ENCODE data around the gene CAMK1G. TPM values are rescaled to one million over a fixed set of nuclear protein-coding genes. Genes with fewer than 3 reads are reported as not detected.
A peak's percentile ranks its signal among the peaks of the same experiment; 100 is the strongest.

The CAMK1G gene
- polyA plus RNA-seq, 1 of the 3 experiments (the other 2 are of a cell fraction): 15.1 TPM

- Histone ChIP-seq H4K20me1 (ENCODE audit: insufficient read depth) (no peaks in the 10 kb centered on the region), H3K9ac (no peak overlapping the region), H3K27ac (ENCODE audit: low read depth in 2 of 2, low read length in 1 of 2) (no peak overlapping the region), H3K27me3 (ENCODE audit: insufficient read depth) (no peaks in the 10 kb centered on the region), H3K4me3 (ENCODE audit: low read depth in 2 of 2, low read length in 1 of 2) (peak overlapping the region in 1 of 2 experiments; percentile 39; a peak in 1 of 4 replicates), H3K36me3 (replicated peaks in 1 of 2; ENCODE audit: control insufficient read depth in 1 of 2, insufficient read depth in 2 of 2, low read length in 1 of 2) (peaks cover 0 to 3% of the 10 kb centered on the region in 2 experiments), H3K4me1 (ENCODE audit: control insufficient read depth in 1 of 2, insufficient read depth in 2 of 2, low read depth in 1 of 2, low read length in 1 of 2) (peaks cover 9 to 17% of the 10 kb centered on the region in 2 experiments; a peak in 3 of 4 replicates), H3K79me2 (ENCODE audit: insufficient read depth) (no peaks in the 10 kb centered on the region), H2AFZ (ENCODE audit: low read depth) (no peak overlapping the region), H3K4me2 (no peak overlapping the region), H3K9me2 (no peaks in the 10 kb centered on the region), H3F3A (replicated peaks; ENCODE audit: insufficient read depth) (no peaks in the 10 kb centered on the region), H3K9me3 (no peaks in the 10 kb centered on the region)
- 27% methylated on average over 11 of the region's 16 CpGs for WGBS (ENCODE audit: low lambda C conversion rate)
- peak; percentile 91 for DNase-seq
- POLR2A ChIA-PET: no interaction called here
- TF ChIP-seq FOSL2 (IDR thresholded peaks at IDR 0.05; ENCODE audit: borderline replicate concordance, low read depth): peak; percentile 36
- peak; percentile 95 for TF ChIP-seq CTCF (IDR thresholded peaks at IDR 0.05)
- TF ChIP-seq REST (IDR thresholded peaks at IDR 0.05; ENCODE audit: low read depth, low read length): no peak
- peak; percentile 92 for TF ChIP-seq SMC3 (IDR thresholded peaks at IDR 0.05; ENCODE audit: low read depth, low read length)
- TF ChIP-seq RXRA (IDR thresholded peaks at IDR 0.05; ENCODE audit: borderline replicate concordance, low read depth): no peak
- TF ChIP-seq RAD21 (IDR thresholded peaks at IDR 0.05; ENCODE audit: low read length): peak; percentile 90
- CTCF ChIA-PET: interaction anchor here (0.6 to 7.2 kb wide), 33 partner anchors 8 to 462 kb away, joined by 3 to 89 read pairs (median 5); partner anchors contain the start of genes CAMK1G and G0S2
Measured at GRCh38 chr1:209627732-209628196, 44.2 kb downstream of the CAMK1G start.

- no peak overlapping the region for H2AFZ ChIP-seq (ENCODE audit: low read depth)
- no peak overlapping the region for H3K4me2 ChIP-seq
- no peak for DNase-seq
- H3K9me2 ChIP-seq: no peaks in the 10 kb centered on the region
- no peaks in the 10 kb centered on the region for H3F3A ChIP-seq (replicated peaks; ENCODE audit: insufficient read depth)
- H4K20me1 ChIP-seq (ENCODE audit: insufficient read depth): no peaks in the 10 kb centered on the region
- H3K27ac ChIP-seq (ENCODE audit: low read depth in 2 of 2, low read length in 1 of 2): no peak overlapping the region
- CTCF ChIA-PET: interaction anchor here (0.8 to 7.2 kb wide), 24 partner anchors 8 to 76 kb away, joined by 3 to 89 read pairs (median 4); partner anchors contain the start of genes CAMK1G and HSD11B1
- H3K27me3 ChIP-seq (ENCODE audit: insufficient read depth): no peaks in the 10 kb centered on the region
- no peaks in the 10 kb centered on the region for H3K9me3 ChIP-seq
- H3K36me3 ChIP-seq (replicated peaks in 1 of 2; ENCODE audit: control insufficient read depth in 1 of 2, insufficient read depth in 2 of 2, low read length in 1 of 2): peaks cover 0 to 3% of the 10 kb centered on the region in 2 experiments
- TF ChIP-seq PBX3 (IDR thresholded peaks at IDR 0.05): no peak
- no peak for TF ChIP-seq NFIC (IDR thresholded peaks at IDR 0.05; ENCODE audit: borderline replicate concordance)
- no peak for TF ChIP-seq REST (IDR thresholded peaks at IDR 0.05; ENCODE audit: low read depth, low read length)
- no peak for TF ChIP-seq JUND (IDR thresholded peaks at IDR 0.05)
- TF ChIP-seq MXI1 (IDR thresholded peaks at IDR 0.05; ENCODE audit: low read depth, low read length): no peak
- TF ChIP-seq ELF1 (IDR thresholded peaks at IDR 0.05): no peak
- no peak for TF ChIP-seq YY1 (IDR thresholded peaks at IDR 0.05; ENCODE audit: low read depth)
- TF ChIP-seq RXRA (IDR thresholded peaks at IDR 0.05; ENCODE audit: borderline replicate concordance, low read depth): no peak
- no peak for TF ChIP-seq IRF3 (IDR thresholded peaks at IDR 0.05; ENCODE audit: low read depth, low read length)
- no peak for TF ChIP-seq EZH2phosphoT487 (IDR thresholded peaks at IDR 0.05; ENCODE audit: borderline replicate concordance, low read depth)
- 75% methylated on average over 7 of the region's 7 CpGs for WGBS (ENCODE audit: low lambda C conversion rate)
- no peaks in the 10 kb centered on the region for H3K79me2 ChIP-seq (ENCODE audit: insufficient read depth)
- peaks cover 5 to 17% of the 10 kb centered on the region in 2 experiments; a peak in 3 of 4 replicates for H3K4me1 ChIP-seq (ENCODE audit: control insufficient read depth in 1 of 2, insufficient read depth in 2 of 2, low read depth in 1 of 2, low read length in 1 of 2)
- no peak overlapping the region for H3K9ac ChIP-seq
- POLR2A ChIA-PET: no interaction called here
- H3K4me3 ChIP-seq (ENCODE audit: low read depth in 2 of 2, low read length in 1 of 2): no peak overlapping the region
Measured at GRCh38 chr1:209628618-209629299, 45.2 kb downstream of the CAMK1G start.

All from SK-N-SH (cell line).